ENCODE data around the gene TMEM132C.

TMEM132C gene

GRCh38 chr12:128660532-128661225, 393.7 kb downstream of the TMEM132C start:
- DNase-seq (ENCODE audit: low read depth, low spot score): no peak

GRCh38 chr12:128661226-128661569, 394.2 kb downstream of the TMEM132C start:
- no peak for DNase-seq (ENCODE audit: low read depth, low spot score)

DNA sequence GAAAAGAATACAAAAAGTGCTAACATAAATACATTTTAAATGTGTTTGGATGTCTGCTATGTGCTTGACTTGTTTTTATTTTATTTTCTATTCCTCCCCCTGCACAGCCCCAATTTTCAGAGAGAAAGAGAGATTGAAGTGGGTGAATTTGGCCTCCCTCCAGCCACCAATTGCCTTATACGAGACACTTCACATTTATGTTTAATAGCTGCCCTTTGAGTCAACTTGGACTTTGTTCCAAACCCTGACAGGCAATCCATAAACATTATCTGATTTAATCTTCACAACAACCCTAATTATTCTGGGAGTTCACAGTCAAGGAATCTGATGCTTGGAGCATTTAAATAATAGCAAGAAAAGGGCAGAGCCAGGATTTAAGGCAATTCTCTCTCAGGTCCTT, 395.1 kb downstream of the TMEM132C start:
- DNase-seq (ENCODE audit: low read depth, low spot score): no peak

DNA sequence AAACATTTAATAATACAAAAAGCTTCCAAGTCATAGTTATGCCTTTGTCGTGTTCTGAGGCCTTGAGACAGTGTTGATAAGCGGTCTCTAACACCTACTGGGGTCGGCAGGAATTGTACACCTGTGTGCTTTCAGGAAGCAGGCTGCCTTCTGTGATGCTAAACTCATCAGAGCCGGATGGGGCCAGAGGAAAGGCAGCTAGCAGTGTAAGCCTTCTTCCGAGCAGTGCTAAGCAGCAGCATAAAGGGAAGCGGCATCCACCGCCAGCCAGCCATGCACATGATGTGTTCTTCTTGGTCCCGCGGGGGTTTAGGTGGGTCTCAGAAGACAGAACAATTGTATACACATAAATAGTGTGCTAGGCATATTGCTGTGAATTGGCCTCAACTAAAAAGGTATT, 397.5 kb downstream of the TMEM132C start:
- DNase-seq (ENCODE audit: low read depth, low spot score): no peak

DNA sequence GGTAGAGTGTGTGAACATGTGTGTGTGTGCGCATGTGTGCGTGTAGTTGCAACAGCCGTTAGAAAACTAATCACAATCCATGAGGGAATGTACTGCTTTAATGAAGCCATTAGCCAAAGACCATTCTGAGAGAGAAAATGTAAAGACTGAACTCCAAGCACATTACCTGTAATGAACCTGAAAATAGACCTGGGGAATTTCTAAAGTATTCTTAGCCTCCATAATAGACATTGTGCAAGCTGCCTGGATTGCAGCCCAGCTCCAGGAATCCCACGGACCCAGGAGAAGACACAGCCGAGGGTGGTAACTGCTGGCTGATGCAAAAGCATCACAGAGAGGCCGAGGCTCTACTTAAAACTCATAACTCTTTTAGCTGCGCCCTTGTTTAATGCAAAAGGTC, 400.2 kb downstream of the TMEM132C start:
- no peak for DNase-seq (ENCODE audit: low read depth, low spot score)

- no peak for DNase-seq (ENCODE audit: low read depth, low spot score)
Measured at GRCh38 chr12:128671528-128672042, 404.6 kb downstream of the TMEM132C start.

GRCh38 chr12:128672428-128672827, 405.5 kb downstream of the TMEM132C start:
- DNase-seq (ENCODE audit: low read depth, low spot score): no peak

- DNase-seq (ENCODE audit: low read depth, low spot score): no peak
Measured at GRCh38 chr12:128672893-128673292, 405.9 kb downstream of the TMEM132C start.

DNA sequence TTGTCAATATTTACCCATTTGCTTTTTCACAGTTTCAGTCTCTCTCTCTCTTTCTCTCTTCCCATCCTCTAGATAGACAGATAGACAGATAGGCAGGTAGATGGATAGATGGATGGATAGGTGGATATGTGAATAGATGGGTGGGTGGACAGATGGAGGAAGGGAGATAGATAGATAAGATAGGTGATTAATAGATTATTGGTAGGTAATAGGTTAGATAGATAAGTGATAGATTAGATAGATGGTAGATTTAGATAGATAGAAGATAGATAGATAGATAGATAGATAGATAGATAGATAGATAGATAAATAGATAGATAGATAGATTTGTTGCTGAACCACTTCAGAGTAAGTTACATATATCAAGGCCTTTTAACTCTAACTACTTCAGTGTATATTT, 408.6 kb downstream of the TMEM132C start:
- no peak for DNase-seq (ENCODE audit: low read depth, low spot score)

- no peak for DNase-seq (ENCODE audit: low read depth, low spot score)
Measured at GRCh38 chr12:128680555-128680954, 413.6 kb downstream of the TMEM132C start.

DNA sequence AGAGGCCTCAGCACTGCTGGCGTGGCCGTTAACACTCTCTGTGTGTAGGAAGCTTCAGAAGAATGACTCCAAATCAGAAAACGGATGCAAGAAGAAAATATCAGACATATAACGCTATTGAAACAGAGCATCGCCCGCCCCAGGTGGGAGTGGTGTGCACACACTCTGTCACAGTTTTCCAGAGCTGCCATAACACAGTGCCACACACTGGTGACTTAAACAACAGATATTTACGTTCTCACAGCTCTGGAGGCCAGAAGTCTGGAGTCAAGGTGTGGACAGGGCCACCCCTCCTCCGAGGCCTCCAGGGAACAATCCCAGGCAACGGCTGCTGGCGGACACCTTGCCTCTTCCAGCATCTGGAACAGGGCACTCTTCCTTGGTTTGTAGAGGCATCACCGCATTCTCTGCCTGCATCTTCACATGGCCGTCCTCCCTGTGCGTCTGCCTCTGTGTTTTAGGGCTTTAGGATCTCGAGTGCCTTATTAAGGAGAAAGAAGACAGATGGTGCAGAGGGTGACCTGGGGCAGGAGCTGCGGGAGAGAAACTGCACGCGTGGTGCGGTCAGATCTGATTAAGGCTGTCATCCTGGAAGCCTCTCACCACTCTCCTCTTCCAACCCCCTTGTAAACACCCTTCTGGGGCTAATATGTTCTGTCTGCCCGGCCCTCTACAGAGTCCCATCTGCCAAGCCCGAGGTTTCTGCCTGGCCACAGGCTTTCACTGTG, 415.7 kb downstream of the TMEM132C start:
- DNase-seq (ENCODE audit: low read depth, low spot score): no peak

DNA sequence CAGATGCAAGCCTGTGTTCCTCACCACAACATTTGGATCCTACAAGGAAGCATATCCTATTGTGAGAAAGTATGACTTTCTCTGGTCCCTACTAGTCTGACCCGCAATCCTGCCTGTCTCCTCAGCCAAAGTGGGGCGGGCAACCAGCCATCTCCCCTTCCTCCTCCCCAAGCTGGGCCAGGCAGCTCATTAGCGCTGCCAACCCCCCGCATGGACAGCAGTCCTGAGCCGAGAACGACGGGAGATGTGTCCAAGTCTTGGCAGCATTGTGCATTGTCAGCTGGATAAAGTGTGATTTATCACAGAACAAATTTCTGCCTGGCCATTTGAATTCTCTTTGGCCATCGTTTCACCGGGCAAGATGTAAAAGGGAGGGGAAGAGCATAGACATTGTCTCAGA, 417.4 kb downstream of the TMEM132C start:
- no peak for DNase-seq (ENCODE audit: low read depth, low spot score)

DNA sequence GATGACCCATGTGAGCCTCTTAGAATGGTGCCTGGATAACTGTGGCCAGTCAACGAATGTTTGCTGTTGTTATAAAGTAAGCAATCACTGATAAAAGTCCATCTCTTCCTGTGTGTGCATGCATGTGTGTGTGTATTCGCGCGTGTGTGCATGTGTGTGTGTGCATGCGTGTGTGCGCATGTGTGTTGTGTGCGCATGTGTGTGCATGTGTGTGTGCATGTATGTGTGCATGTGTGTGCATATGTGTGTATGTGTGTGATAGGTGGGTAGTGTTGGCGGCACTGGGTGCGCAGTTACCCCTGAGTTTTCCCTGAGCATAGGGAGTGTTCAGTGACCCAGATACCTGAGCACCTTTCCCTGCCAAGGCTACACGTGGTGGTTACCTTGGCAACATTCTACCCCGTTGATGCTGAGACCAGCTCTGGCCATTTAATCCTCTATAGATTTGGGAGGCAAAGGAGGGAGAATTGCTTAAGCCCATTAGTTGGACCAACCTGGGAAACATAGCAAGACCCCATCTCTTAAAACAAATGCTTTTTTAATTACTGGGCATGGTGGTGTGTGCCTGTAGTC, 419.0 kb downstream of the TMEM132C start:
- no peak for DNase-seq (ENCODE audit: low read depth, low spot score)

DNA sequence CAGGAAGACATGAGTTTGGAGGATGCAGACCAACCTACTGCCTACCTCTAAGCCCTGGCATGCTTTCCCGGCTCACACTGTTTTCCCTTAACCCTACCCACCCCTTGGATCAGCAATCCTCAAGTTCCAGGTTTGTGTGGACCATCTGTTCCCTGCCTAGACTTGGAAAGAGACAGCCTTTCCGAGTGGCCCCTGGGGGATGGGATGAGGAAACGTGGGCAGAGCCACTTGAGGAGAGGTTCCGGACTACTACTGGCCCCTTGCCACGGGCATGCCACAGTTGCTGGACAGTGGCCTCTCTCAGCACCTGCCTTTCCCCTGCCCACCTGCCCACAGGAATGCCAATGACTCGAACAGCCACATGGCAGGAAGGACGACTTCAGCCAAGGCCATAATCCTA, 420.9 kb downstream of the TMEM132C start:
- no peak for DNase-seq (ENCODE audit: low read depth, low spot score)

GRCh38 chr12:128690641-128691040, 423.7 kb downstream of the TMEM132C start:
- no peak for DNase-seq (ENCODE audit: low read depth, low spot score)

- no peak for DNase-seq (ENCODE audit: low read depth, low spot score)
Measured at GRCh38 chr12:128693115-128693514, 426.1 kb downstream of the TMEM132C start.

- DNase-seq (ENCODE audit: low read depth, low spot score): no peak
Measured at GRCh38 chr12:128693771-128694170, 426.8 kb downstream of the TMEM132C start.

GRCh38 chr12:128694445-128694844, 427.5 kb downstream of the TMEM132C start:
- no peak for DNase-seq (ENCODE audit: low read depth, low spot score)

- DNase-seq (ENCODE audit: low read depth, low spot score): no peak
Measured at GRCh38 chr12:128695697-128696096, 428.7 kb downstream of the TMEM132C start.

- no peak for DNase-seq (ENCODE audit: low read depth, low spot score)
Measured at GRCh38 chr12:128698301-128698972, 431.5 kb downstream of the TMEM132C start.

- no peak for DNase-seq (ENCODE audit: low read depth, low spot score)
Measured at GRCh38 chr12:128699106-128699505, 432.1 kb downstream of the TMEM132C start.

- DNase-seq (ENCODE audit: low read depth, low spot score): no peak
Measured at GRCh38 chr12:128702371-128702770, 435.4 kb downstream of the TMEM132C start.

Measured in activated naive CD8-positive, alpha-beta T cell treated with anti-CD3 and anti-CD28 coated beads, Interleukin-2, amount 50 U/mL, for 16 hours (primary cell).